NCI-H2227 treated with DMSO at 0.1 percent for 48 hours (cell line): ENCODE results near the gene TTLL3.

Source experiments
- DNase-seq: peaks from one replicate; lab custom pipeline; 2025; lab: John Stamatoyannopoulos, UW

The TTLL3 gene

DNA sequence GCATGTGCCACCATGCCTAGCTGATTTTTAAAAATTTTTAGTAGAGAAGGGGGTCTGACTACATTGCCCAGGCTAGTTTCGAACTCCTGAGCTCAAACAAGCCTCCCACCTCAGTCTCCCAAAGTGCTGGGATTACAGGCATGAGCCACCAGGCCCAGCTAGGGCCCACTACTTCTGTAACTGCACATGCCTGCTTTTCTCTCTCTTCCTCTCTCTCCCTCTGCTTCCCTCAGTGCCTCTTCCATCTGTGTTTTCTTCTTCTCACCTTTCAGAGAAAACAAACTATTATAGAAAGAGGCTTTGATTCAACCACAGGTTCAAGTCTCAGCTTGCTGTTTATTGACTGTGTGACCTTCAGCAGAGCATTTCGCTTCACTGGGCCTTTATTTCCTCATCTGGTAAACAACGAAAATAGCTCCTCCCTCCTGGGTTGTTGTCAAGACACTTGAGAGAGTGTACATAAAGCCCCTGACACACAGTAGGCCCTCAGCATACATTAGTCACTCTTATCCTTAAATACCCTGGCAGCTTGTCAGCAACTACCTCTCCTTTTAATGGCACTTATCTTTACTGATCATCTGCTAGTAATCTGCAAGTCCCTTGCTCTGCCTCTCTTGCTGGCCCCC, 28.0 kb upstream of the TTLL3 start:
- no peak for DNase-seq

GRCh38 chr3:9782770-9783169, 27.3 kb upstream of the TTLL3 start:
- no peak for DNase-seq

DNA sequence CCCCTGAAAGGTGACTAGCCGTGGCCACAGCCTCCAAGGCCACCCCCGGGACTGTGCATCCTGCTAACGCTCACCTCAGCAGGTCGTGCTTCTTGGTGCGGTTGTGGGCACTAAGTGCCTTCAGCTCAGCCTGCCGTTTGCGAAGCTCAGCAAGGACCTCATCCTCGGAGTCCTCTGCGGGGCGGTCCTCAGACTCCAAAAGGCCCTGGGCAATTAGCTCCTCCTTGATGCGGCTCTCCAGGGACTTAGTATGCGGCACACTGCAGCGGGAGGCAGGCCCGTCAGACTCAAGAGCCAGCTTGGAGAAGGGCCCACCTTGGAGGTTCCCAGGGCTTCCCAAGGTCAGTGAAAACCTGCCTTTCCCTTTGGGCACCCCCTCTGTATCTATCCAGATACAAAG, 26.1 kb upstream of the TTLL3 start:
- no peak for DNase-seq

DNA sequence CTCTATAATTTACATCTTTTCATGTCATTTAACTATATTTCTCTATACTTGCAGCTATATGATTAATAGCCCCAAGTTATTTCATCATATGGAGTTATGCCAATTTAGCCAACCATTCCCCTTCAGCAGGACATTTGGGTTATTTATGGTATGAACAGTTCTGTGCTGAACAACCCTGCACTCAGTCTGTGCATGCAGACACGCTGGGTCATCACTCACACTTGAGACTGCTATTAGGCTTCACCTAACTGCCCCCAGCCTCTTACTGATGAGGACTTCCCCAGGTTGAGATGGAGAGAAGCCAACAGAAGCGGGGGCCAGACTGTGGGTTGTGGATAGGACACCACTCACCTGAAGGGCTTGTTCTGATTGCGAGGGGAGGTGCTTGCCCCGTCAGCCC, 25.1 kb upstream of the TTLL3 start:
- peak; percentile 4 for DNase-seq

GRCh38 chr3:9785602-9786001, 24.5 kb upstream of the TTLL3 start:
- DNase-seq, result no peak

DNA sequence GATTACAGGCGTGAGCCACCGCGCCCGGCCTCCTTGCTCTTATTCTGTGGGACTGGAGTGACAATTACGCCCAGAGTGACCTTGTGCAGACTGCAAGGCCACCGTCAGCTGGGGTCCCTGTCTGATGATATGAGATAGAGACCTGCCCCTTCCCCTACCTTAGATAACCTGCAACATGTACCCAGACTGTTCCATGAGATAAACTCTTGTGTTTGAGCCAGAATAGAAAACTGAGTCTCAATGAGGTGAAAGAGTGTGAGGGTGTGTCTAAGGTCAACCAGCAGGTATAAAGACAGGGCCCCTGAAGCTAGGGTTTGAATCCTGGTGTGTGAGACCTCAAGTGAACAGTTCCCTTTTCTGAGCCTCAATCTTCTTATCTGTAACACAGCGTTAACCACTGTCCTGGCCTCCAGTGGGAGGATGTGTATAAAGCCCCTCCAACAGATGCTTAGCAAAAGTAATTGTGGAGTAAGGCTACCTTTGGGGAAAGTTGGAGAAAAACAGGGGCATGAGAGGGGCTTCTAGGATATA, 23.8 kb upstream of the TTLL3 start:
- DNase-seq, result no peak

- DNase-seq, result no peak
These were observed 23.0 kb upstream of the TTLL3 start for GRCh38 chr3:9786825-9787669.

- DNase-seq, result no peak
These were observed 22.3 kb upstream of the TTLL3 start for GRCh38 chr3:9787714-9788113.

DNA sequence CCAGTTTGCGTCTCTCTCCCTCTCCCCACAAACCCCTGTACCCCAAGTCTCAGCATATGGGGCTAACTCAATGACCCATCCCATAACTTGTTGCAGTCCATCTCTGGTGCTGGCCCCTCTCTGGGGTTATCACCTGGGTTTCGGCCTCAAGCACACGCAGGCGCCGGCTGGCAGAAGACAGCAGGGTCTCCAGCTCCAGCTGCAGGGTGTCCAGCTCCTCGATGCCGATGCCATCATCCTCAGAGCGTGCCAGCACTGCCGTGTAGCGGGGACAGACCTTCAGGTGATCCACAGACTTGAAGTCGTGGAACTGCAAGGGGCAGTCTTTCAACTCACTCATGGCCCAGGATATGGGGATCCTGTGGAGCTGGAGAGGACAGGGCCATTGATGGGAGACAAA, 18.9 kb upstream of the TTLL3 start:
- DNase-seq, result no peak

- DNase-seq, result no peak
These were observed 18.2 kb upstream of the TTLL3 start for GRCh38 chr3:9791790-9792404.

DNA sequence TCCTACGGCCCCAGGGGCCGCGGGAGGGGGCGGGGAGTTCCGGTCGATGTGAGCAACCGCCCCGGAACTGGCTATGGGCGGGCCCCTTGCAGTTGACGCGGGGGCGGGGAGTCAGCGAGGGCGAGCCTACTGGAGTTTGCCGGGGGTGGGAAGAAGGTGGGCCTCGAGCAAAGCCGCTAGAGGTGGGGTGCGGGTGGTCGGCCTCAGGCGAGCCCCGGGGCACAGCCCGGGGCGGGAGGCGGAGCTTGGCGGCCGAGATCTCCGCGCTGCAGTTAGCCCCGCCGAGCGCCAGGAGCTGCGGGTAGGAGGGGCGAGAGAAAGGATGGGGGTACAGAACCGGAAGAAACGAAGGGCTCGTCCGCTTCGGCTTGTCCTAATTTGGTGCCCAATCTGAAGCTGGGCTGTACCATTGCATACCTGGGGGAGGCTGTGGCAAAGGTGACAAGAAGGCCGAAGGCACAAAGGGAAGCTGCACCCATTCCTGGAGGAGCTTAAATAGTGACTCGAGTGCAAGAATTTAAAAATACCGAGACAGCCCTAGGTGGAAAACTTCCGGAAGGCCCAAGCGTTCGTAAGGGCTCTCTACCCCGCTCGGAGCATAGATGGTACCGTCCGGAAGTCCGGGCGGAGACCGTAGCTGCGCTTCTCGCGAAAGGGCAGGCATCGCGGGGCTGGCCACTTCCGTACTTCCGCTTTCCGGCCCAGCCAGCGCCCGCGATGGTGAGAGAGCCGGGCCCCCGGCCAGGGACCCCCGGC, 17.5 kb upstream of the TTLL3 start, which contains the start of the genes ARPC4 and TADA3:
TSS of gene ARPC4 (plus strand) at position 678 of the 756 bp plus-strand sequence. CDS start at position 718, 40 bp downstream.
TSS of gene TADA3 (minus strand) at position 69 of the 756 bp plus-strand sequence. CDS start 1,007 bp downstream, outside the sequence.
- peak; percentile 89 for DNase-seq

DNA sequence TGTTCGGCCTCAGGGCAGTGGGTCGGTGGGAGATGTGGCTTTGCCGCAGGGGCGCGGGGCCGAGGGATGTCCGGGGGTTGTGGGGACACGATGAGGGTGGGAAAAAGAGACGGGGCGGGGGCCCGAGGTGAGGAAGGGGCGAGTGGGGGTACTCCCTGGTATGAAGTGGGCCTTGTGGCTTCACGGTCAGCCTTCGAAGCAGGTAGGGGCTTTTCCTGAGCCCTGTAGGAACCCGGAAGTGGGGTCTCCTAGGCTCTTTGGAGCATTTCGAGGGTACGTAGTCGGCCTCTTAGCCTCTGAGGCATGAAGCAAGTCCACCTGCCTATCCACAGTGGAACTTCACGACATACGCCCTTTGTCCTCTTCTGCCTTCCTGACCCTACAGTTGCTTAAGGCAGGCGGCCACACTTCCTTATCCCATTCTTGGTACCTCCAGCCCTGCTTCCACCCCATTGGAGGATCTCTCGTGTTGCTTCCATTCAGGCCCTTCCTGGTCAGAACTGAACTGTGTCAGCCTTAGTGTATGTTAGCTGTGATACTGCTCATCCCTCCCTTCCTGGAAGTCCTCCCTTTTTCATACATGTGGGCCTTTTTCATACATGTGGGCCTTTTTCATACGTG, 16.8 kb upstream of the TTLL3 start:
- DNase-seq, result no peak

- DNase-seq, result no peak
These were observed 15.7 kb upstream of the TTLL3 start for GRCh38 chr3:9794400-9794799.

DNA sequence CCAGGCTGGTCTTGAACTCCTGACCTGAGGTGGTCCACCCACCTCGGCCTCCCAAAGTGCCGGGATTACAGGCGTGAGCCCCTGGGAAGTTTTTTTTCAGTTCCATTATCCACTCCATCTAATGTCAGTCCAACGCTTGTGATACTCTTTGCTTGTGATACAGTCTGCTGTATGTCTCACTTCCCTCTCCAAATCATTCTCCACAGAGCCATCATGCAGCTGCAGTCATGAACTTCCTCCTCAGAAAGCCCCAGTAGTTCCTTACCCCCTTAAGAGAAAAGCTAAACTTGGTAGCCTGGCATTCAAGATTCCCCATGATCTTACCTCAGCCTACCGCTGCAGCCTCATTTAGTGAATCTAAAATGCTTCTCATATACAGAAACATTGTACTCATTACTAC, 14.9 kb upstream of the TTLL3 start:
- DNase-seq, result no peak

DNA sequence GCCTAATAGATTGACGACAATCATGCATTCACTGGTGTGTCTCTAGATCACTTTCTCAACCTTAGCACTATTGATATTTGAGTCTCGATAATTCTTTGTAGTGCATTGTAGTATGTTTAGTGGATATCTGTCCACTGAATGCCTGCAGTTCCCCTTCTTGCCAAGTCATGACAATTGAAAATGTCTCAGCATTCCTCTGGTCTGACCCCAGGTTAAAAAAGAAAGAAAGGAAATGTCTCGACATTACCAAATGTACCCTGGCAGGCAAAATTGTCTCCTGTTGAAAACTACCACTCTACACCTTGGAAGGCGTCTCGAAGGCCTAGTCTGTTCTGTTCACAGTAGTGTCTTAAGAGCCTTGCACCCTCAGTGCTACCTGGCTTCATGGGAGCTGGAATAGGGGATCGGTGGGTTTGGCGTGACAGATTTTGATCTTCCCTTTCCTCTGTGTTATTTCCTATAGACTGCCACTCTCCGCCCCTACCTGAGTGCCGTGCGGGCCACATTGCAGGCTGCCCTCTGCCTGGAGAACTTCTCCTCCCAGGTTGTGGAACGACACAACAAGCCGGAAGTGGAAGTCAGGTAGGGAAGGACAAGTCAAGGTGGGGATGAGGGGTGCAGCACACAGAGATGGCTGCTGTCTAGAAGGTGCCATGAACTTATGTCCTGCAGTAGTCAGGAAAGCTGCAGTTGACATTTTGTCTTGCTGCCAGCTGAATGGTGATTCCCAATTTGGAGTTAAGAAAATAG, 12.7 kb upstream of the TTLL3 start:
- no peak for DNase-seq

DNA sequence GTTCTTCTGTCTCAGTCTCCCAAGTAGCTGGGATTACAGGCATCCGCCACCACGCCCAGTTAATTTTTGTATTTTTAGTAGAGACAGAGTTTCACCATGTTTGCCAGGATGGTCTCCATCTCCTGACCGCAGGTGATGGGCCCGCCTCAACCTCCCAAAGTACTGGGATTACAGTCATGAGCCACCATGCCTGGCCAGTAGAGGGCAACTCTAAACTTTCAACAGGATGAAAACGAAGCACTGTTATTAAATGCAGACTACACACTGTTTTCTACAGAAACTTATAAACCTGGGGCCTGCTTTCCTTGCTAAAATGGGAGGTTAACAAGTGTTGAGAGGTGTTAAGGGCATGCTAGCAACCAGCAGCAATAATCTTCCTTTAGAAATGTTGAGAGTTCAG, 9.5 kb upstream of the TTLL3 start:
- no peak for DNase-seq

DNA sequence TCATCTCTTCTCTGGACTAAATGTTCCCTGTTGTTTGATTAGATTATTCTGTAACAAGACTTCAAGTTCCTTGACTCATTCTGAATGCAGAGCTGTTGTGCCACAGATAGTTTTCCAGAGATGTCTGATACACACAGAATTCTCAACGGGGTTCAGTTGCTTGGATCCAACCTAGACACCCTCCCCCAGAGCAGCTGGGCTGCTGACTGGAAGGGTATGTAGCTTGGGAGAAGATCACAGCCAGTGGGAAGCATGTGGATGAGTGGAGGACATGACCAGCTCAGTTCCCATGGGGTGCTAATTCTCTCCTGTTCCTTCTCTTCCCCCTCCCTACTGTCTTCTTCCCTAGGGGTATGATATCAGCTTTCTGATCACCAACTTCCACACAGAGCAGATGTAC, 6.6 kb upstream of the TTLL3 start:
- DNase-seq, result no peak

DNA sequence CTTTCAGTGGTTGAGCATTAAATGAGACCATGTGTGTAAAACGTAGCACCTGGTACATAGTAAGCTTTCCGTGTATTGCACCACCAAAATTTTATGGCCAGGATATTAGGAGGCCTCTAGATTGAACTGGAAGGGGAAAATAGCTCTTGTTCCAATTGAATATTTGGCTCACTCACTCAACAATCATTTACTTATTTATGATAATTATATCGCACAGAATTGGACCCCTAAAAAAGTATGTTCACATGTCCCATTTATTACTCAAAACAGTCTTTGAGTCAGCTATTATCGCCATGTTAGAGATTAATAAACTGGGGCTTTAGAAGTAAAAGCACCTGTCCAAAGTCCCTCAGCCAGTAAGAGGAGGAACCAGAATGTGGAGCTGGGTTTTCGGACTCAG, 5.1 kb upstream of the TTLL3 start:
- no peak for DNase-seq

- no peak for DNase-seq
These were observed 3.9 kb upstream of the TTLL3 start for GRCh38 chr3:9806137-9806536.

- DNase-seq, result peak; percentile 72
These were observed 3.1 kb upstream of the TTLL3 start for GRCh38 chr3:9806688-9807589.
